ENCODE measurements around the gene TMEM150B.

Gene TMEM150B

GRCh38 chr19:55270172-55270942 lies 54.8 kb downstream of the TMEM150B start:
- H3K9me3 ChIP-seq (ENCODE audit: insufficient read depth, low read depth, low read length): peaks cover 5% of the 10 kb centered on the region; the same call in 1 of the 2 replicates
- H3K4me1 ChIP-seq (ENCODE audit: insufficient read depth, low read length): no peaks in the 10 kb centered on the region
- no peak overlapping the region for H3K27ac ChIP-seq (ENCODE audit: low read depth, low read length)
- no peak overlapping the region for H3K9ac ChIP-seq (ENCODE audit: low read depth, low read length)
- no peak overlapping the region for H3K4me3 ChIP-seq (ENCODE audit: low read length)
- H3K27me3 ChIP-seq (ENCODE audit: insufficient read depth, low read length): no peaks in the 10 kb centered on the region
- peaks cover 14% of the 10 kb centered on the region; the same call in 1 of the 2 replicates for H3K36me3 ChIP-seq (ENCODE audit: insufficient read depth, low read length)
- WGBS: 90% methylated on average over 25 of the region's 25 CpGs

- Histone ChIP-seq H3K9me3 (ENCODE audit: insufficient read depth, low read depth, low read length) (peaks cover 5% of the 10 kb centered on the region; the same call in 1 of the 2 replicates), H3K4me3 (ENCODE audit: low read length) (no peak overlapping the region), H3K27me3 (ENCODE audit: insufficient read depth, low read length) (no peaks in the 10 kb centered on the region), H3K36me3 (ENCODE audit: insufficient read depth, low read length) (peaks cover 14% of the 10 kb centered on the region; the same call in 1 of the 2 replicates), H3K4me1 (ENCODE audit: insufficient read depth, low read length) (no peaks in the 10 kb centered on the region), H3K27ac (ENCODE audit: low read depth, low read length) (no peak overlapping the region), H3K9ac (ENCODE audit: low read depth, low read length) (no peak overlapping the region)
- 96% methylated on average over 8 of the region's 8 CpGs for WGBS
Measured at GRCh38 chr19:55269299-55269698, 55.8 kb downstream of the TMEM150B start.

GRCh38 chr19:55266840-55267239 lies 58.3 kb downstream of the TMEM150B start:
- no peaks in the 10 kb centered on the region for H3K4me1 ChIP-seq (ENCODE audit: insufficient read depth, low read length)
- H3K4me3 ChIP-seq (ENCODE audit: low read length): no peak overlapping the region
- H3K27me3 ChIP-seq (ENCODE audit: insufficient read depth, low read length): no peaks in the 10 kb centered on the region
- no peaks in the 10 kb centered on the region for H3K36me3 ChIP-seq (ENCODE audit: insufficient read depth, low read length)
- WGBS: 97% methylated on average over 4 of the region's 4 CpGs
- peaks cover 5% of the 10 kb centered on the region; the same call in 1 of the 2 replicates for H3K9me3 ChIP-seq (ENCODE audit: insufficient read depth, low read depth, low read length)
- H3K27ac ChIP-seq (ENCODE audit: low read depth, low read length): no peak overlapping the region
- H3K9ac ChIP-seq (ENCODE audit: low read depth, low read length): no peak overlapping the region

GRCh38 chr19:55266404-55266803 lies 58.7 kb downstream of the TMEM150B start:
- Histone ChIP-seq H3K4me3 (ENCODE audit: low read length) (no peak overlapping the region), H3K27ac (ENCODE audit: low read depth, low read length) (no peak overlapping the region), H3K4me1 (ENCODE audit: insufficient read depth, low read length) (no peaks in the 10 kb centered on the region), H3K36me3 (ENCODE audit: insufficient read depth, low read length) (no peaks in the 10 kb centered on the region), H3K27me3 (ENCODE audit: insufficient read depth, low read length) (no peaks in the 10 kb centered on the region), H3K9me3 (ENCODE audit: insufficient read depth, low read depth, low read length) (peaks cover 5% of the 10 kb centered on the region; the same call in 1 of the 2 replicates), H3K9ac (ENCODE audit: low read depth, low read length) (no peak overlapping the region)
- WGBS: 95% methylated on average over 3 of the region's 3 CpGs

GRCh38 chr19:55265723-55266386 lies 59.3 kb downstream of the TMEM150B start:
- Histone ChIP-seq H3K9me3 (ENCODE audit: insufficient read depth, low read depth, low read length) (peaks cover 5% of the 10 kb centered on the region; the same call in 1 of the 2 replicates), H3K36me3 (ENCODE audit: insufficient read depth, low read length) (no peaks in the 10 kb centered on the region), H3K27me3 (ENCODE audit: insufficient read depth, low read length) (no peaks in the 10 kb centered on the region), H3K27ac (ENCODE audit: low read depth, low read length) (no peak overlapping the region), H3K4me3 (ENCODE audit: low read length) (no peak overlapping the region), H3K4me1 (ENCODE audit: insufficient read depth, low read length) (no peaks in the 10 kb centered on the region), H3K9ac (ENCODE audit: low read depth, low read length) (no peak overlapping the region)
- WGBS: 94% methylated on average over 12 of the region's 12 CpGs

- Histone ChIP-seq H3K9me3 (ENCODE audit: insufficient read depth, low read depth, low read length) (peaks cover 5% of the 10 kb centered on the region; the same call in 1 of the 2 replicates), H3K36me3 (ENCODE audit: insufficient read depth, low read length) (no peaks in the 10 kb centered on the region), H3K9ac (ENCODE audit: low read depth, low read length) (no peak overlapping the region), H3K4me1 (ENCODE audit: insufficient read depth, low read length) (no peaks in the 10 kb centered on the region), H3K4me3 (ENCODE audit: low read length) (no peak overlapping the region), H3K27ac (ENCODE audit: low read depth, low read length) (no peak overlapping the region), H3K27me3 (ENCODE audit: insufficient read depth, low read length) (no peaks in the 10 kb centered on the region)
- 91% methylated on average over 16 of the region's 16 CpGs for WGBS
Measured at GRCh38 chr19:55265173-55265572, 60.0 kb downstream of the TMEM150B start.

GRCh38 chr19:55264531-55264930 lies 60.6 kb downstream of the TMEM150B start:
- Histone ChIP-seq H3K27me3 (ENCODE audit: insufficient read depth, low read length) (no peaks in the 10 kb centered on the region), H3K9me3 (ENCODE audit: insufficient read depth, low read depth, low read length) (peaks cover 5% of the 10 kb centered on the region; the same call in 1 of the 2 replicates), H3K4me3 (ENCODE audit: low read length) (no peak overlapping the region), H3K27ac (ENCODE audit: low read depth, low read length) (no peak overlapping the region), H3K36me3 (ENCODE audit: insufficient read depth, low read length) (no peaks in the 10 kb centered on the region), H3K4me1 (ENCODE audit: insufficient read depth, low read length) (no peaks in the 10 kb centered on the region), H3K9ac (ENCODE audit: low read depth, low read length) (no peak overlapping the region)
- 95% methylated on average over 5 of the region's 5 CpGs for WGBS
